H9 (cell line): ENCODE data around the gene ZMIZ1. TPM values are rescaled to one million over a fixed set of nuclear protein-coding genes. Genes with fewer than 3 reads are reported as not detected.

Experiments
- DNase-seq: peaks from one replicate; pipeline ENCODE4 v3.0.0-alpha.2; 2017
- H2AFZ ChIP-seq: one replicate; pipeline ENCODE4 v1.6.1; 2013; ENCODE audit warnings: mild to moderate bottlenecking, low read length, control low read depth, moderate library complexity
- H2AK5ac ChIP-seq: 2 replicates; pipeline ENCODE4 v1.6.1; 2013; ENCODE audit warnings: low read length, control low read depth, mixed read lengths; ENCODE audit not compliant: insufficient read length
- H2BK120ac ChIP-seq: one replicate; pipeline ENCODE4 v1.6.1; 2013; ENCODE audit warnings: low read depth, mild to moderate bottlenecking, low read length, control low read depth, inconsistent platforms; ENCODE audit not compliant: poor library complexity, severe bottlenecking
- H2BK12ac ChIP-seq: 2 replicates; pipeline ENCODE4 v1.6.1; 2013; ENCODE audit warnings: low read length, control low read depth, mixed read lengths, low read depth; ENCODE audit not compliant: insufficient read length
- H2BK15ac ChIP-seq: 2 replicates; pipeline ENCODE4 v1.6.1; 2013; ENCODE audit warnings: low read depth, low read length, control low read depth
- H2BK20ac ChIP-seq: one replicate; pipeline ENCODE4 v1.6.1; 2013; ENCODE audit warnings: low read depth, mild to moderate bottlenecking, low read length, control low read depth, inconsistent platforms; ENCODE audit not compliant: poor library complexity, severe bottlenecking
- H2BK5ac ChIP-seq: 2 replicates; pipeline ENCODE4 v1.6.1; 2013; ENCODE audit warnings: low read length, control low read depth, mixed read lengths; ENCODE audit not compliant: insufficient read length
- H3K14ac ChIP-seq: 2 replicates; pipeline ENCODE4 v1.6.1; 2013; ENCODE audit warnings: low read length, control low read depth; ENCODE audit not compliant: insufficient read depth
- H3K18ac ChIP-seq: 2 replicates; pipeline ENCODE4 v1.6.1; 2013; ENCODE audit warnings: low read depth, mild to moderate bottlenecking, mixed read lengths, low read length, control low read depth; ENCODE audit not compliant: insufficient read length
- H3K23ac ChIP-seq: 2 replicates; pipeline ENCODE4 v1.6.1; 2013; ENCODE audit warnings: low read length, control low read depth, mixed read lengths, low read depth; ENCODE audit not compliant: insufficient read length
- H3K23me2 ChIP-seq: 2 replicates; pipeline ENCODE4 v1.6.1; 2013; ENCODE audit warnings: low read depth, mild to moderate bottlenecking, mixed read lengths, low read length, control low read depth; ENCODE audit not compliant: insufficient read length, poor library complexity, severe bottlenecking
- H3K27ac ChIP-seq: 2 replicates; pipeline ENCODE4 v1.5.1; 2013; ENCODE audit warnings: low read length, control low read depth, mixed read lengths, low read depth; ENCODE audit not compliant: insufficient read length
- H3K27me3 ChIP-seq: 2 replicates; pipeline ENCODE4 v1.6.1; 2013; ENCODE audit warnings: low read length, control low read depth, inconsistent platforms; ENCODE audit not compliant: insufficient read depth
- H3K4ac ChIP-seq: 2 replicates; pipeline ENCODE4 v1.6.1; 2013; ENCODE audit warnings: low read depth, mild to moderate bottlenecking, control low read depth, inconsistent platforms, low read length, moderate library complexity
- H3K4me1 ChIP-seq: 2 replicates; pipeline ENCODE4 v1.6.1; 2013; ENCODE audit warnings: low read length, control low read depth, inconsistent platforms; ENCODE audit not compliant: insufficient read depth
- H3K4me2 ChIP-seq: 2 replicates; pipeline ENCODE4 v1.6.1; 2013; ENCODE audit warnings: low read length, control low read depth, mixed read lengths; ENCODE audit not compliant: insufficient read length, insufficient read depth
- H3K56ac ChIP-seq: 2 replicates; pipeline ENCODE4 v1.6.1; 2013; ENCODE audit warnings: low read depth, mild to moderate bottlenecking, mixed read lengths, low read length, control low read depth; ENCODE audit not compliant: insufficient read length
- H3K79me1 ChIP-seq: 2 replicates; pipeline ENCODE4 v1.6.1; 2013; ENCODE audit warnings: low read depth, mild to moderate bottlenecking, moderate library complexity, low read length, control low read depth, inconsistent platforms; ENCODE audit not compliant: insufficient read depth, poor library complexity, severe bottlenecking
- H3K79me2 ChIP-seq: 2 replicates; pipeline ENCODE4 v1.6.1; 2013; ENCODE audit warnings: low read length, control low read depth, inconsistent platforms; ENCODE audit not compliant: insufficient read depth
- H3K9ac ChIP-seq: 2 replicates; pipeline ENCODE4 v1.6.1; 2013; ENCODE audit warnings: low read length, control low read depth, mixed read lengths; ENCODE audit not compliant: insufficient read length; ENCODE audit errors: extremely low read depth
- H3K9me3 ChIP-seq: one replicate; pipeline ENCODE4 v1.6.1; 2013; ENCODE audit warnings: low read depth, low read length, inconsistent platforms; ENCODE audit not compliant: control insufficient read depth
- H3T11ph ChIP-seq: one replicate; pipeline ENCODE4 v1.6.1; 2013; ENCODE audit warnings: mild to moderate bottlenecking, low read length, control low read depth, inconsistent platforms
- H4K20me1 ChIP-seq: one replicate; pipeline ENCODE4 v1.6.1; 2013; ENCODE audit not compliant: control insufficient read depth, insufficient read length, insufficient read depth
- H4K5ac ChIP-seq: 2 replicates; pipeline ENCODE4 v1.6.1; 2013; ENCODE audit warnings: low read depth, mild to moderate bottlenecking, mixed read lengths, low read length, control low read depth; ENCODE audit not compliant: insufficient read length
- H4K8ac ChIP-seq: replicated peaks from 2 replicates; pipeline ENCODE4 v1.6.1; 2013; ENCODE audit warnings: low read length, control low read depth, mixed read lengths, low read depth; ENCODE audit not compliant: insufficient read length
- H4K91ac ChIP-seq: 2 replicates; pipeline ENCODE4 v1.6.1; 2013; ENCODE audit warnings: low read depth, mild to moderate bottlenecking, moderate library complexity, mixed read lengths, low read length, control low read depth; ENCODE audit not compliant: insufficient read length
- H3K27ac Mint-ChIP-seq, 3 experiments: 2 replicates in 2 of 3; 3 replicates in 1 of 3; pipeline ENCODE4 v1.8.0; 2020 to 2021; ENCODE audit warnings: mixed read lengths in 3 of 3, mild to moderate bottlenecking in 1 of 3, moderate library complexity in 1 of 3
- H3K27me3 Mint-ChIP-seq: 2 replicates; pipeline ENCODE4 v1.8.0; 2021; ENCODE audit warnings: low read depth, mild to moderate bottlenecking, moderate library complexity, mixed read lengths
- H3K36me3 Mint-ChIP-seq, 3 experiments: 2 replicates in 2 of 3; 3 replicates in 1 of 3; pipeline ENCODE4 v1.8.0; 2020 to 2021; ENCODE audit warnings: low read depth in 3 of 3, mixed read lengths in 3 of 3; ENCODE audit not compliant: insufficient read depth in 1 of 3
- H3K4me1 Mint-ChIP-seq, 2 experiments: 2 replicates each; pipeline ENCODE4 v1.8.0; 2020; ENCODE audit warnings: mixed read lengths in 2 of 2
- H3K4me3 Mint-ChIP-seq, 2 experiments: 2 replicates in 1 of 2; 3 replicates in 1 of 2; pipeline ENCODE4 v1.8.0; 2020 to 2021; ENCODE audit warnings: mild to moderate bottlenecking in 2 of 2, mixed read lengths in 2 of 2, moderate library complexity in 1 of 2
- H3K9me3 Mint-ChIP-seq, 2 experiments: 2 replicates in 1 of 2; 3 replicates in 1 of 2; pipeline ENCODE4 v1.8.0; 2020; ENCODE audit warnings: mild to moderate bottlenecking in 2 of 2, mixed read lengths in 2 of 2, moderate library complexity in 1 of 2
- WGBS: extraction: QIAGEN DNeasy Blood & Tissue Kit; methylation state at CpG from one replicate; pipeline ENCODE4 v1.1.7; 2013; ENCODE audit warnings: missing lambda C conversion rate, low lambda C conversion rate, mixed read lengths; ENCODE audit not compliant: insufficient read length; ENCODE audit errors: extremely low coverage; 5-methylcytosine and 5-hydroxymethylcytosine counted together
- total RNA-seq: library from RNA; stranded (reverse); gene quantifications from 2 replicates; pipeline ENCODE4 v1.2.1, GENCODE V29; 2021
- TF ChIP-seq, protein P1 (sequence below): fragments of 200-600 bp; sonication (generic); conservative IDR thresholded peaks from 3 replicates; pipeline ENCODE4 v1.8.0; 2021; ENCODE audit warnings: antibody characterized with exemption, mild to moderate bottlenecking

The ZMIZ1 gene
- total RNA-seq, 1 experiment from 2014 or later: 36.9 TPM

GRCh38 chr10:79176052-79176501 lies 107.3 kb downstream of the ZMIZ1 start:
- H2BK5ac ChIP-seq: no peak overlapping the region
- no peak overlapping the region for H3T11ph ChIP-seq
- H2BK120ac ChIP-seq: no peak overlapping the region
- no peak overlapping the region for H3K56ac ChIP-seq
- no CpG with 5 or more reads among the region's 10 CpGs for WGBS
- H4K8ac ChIP-seq: no peak overlapping the region
- H2BK12ac ChIP-seq: no peak overlapping the region
- no peak overlapping the region for H2BK20ac ChIP-seq
- H3K9ac ChIP-seq: no peak overlapping the region
- H3K18ac ChIP-seq: no peak overlapping the region
- H3K27ac ChIP-seq: no peak overlapping the region
- Mint-ChIP-seq H3K9me3 (no peaks in the 10 kb centered on the region), H3K27ac (peak overlapping the region; percentile 55 to 73 (median 69); a peak in 2 of 7 replicates), H3K4me1 (peaks cover 37 to 56% of the 10 kb centered on the region in 2 experiments), H3K27me3 (no peaks in the 10 kb centered on the region; the same call in 1 of the 2 replicates), H3K4me3 (no peak overlapping the region), H3K36me3 (no peaks in the 10 kb centered on the region; a peak in 1 of 7 replicates)
- no peak overlapping the region for H3K4me2 ChIP-seq
- no peak overlapping the region for H2BK15ac ChIP-seq
- no peaks in the 10 kb centered on the region for H3K23me2 ChIP-seq
- H3K23ac ChIP-seq: no peak overlapping the region
- H2AFZ ChIP-seq: no peak overlapping the region
- no peaks in the 10 kb centered on the region for H3K9me3 ChIP-seq
- H3K4ac ChIP-seq: no peak overlapping the region
- TF ChIP-seq, protein P1, sequence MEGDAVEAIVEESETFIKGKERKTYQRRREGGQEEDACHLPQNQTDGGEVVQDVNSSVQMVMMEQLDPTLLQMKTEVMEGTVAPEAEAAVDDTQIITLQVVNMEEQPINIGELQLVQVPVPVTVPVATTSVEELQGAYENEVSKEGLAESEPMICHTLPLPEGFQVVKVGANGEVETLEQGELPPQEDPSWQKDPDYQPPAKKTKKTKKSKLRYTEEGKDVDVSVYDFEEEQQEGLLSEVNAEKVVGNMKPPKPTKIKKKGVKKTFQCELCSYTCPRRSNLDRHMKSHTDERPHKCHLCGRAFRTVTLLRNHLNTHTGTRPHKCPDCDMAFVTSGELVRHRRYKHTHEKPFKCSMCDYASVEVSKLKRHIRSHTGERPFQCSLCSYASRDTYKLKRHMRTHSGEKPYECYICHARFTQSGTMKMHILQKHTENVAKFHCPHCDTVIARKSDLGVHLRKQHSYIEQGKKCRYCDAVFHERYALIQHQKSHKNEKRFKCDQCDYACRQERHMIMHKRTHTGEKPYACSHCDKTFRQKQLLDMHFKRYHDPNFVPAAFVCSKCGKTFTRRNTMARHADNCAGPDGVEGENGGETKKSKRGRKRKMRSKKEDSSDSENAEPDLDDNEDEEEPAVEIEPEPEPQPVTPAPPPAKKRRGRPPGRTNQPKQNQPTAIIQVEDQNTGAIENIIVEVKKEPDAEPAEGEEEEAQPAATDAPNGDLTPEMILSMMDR: no peak
- H3K4me1 ChIP-seq: peaks cover 5% of the 10 kb centered on the region; the same call in 1 of the 2 replicates
- H2AK5ac ChIP-seq: no peak overlapping the region
- H3K27me3 ChIP-seq: no peaks in the 10 kb centered on the region
- no peaks in the 10 kb centered on the region for H3K79me1 ChIP-seq
- no peak for DNase-seq
- H3K79me2 ChIP-seq: no peaks in the 10 kb centered on the region
- no peak overlapping the region for H4K5ac ChIP-seq
- H3K14ac ChIP-seq: no peak overlapping the region; the same call in 1 of the 2 replicates
- peaks cover 2% of the 10 kb centered on the region for H4K20me1 ChIP-seq
- no peak overlapping the region for H4K91ac ChIP-seq
